Parathyroid adenoma (tissue), 2 donors: ENCODE data around the gene TAS2R40.

Source experiments
- H2AFZ ChIP-seq: fragments of 300-600 bp; sonication (generic); one replicate; pipeline ENCODE4 v1.7.0; 2017; ENCODE audit warnings: antibody characterized with exemption, mild to moderate bottlenecking
- H3K27ac ChIP-seq: fragments of 300-600 bp; sonication (generic); one replicate; pipeline ENCODE4 v1.7.0; 2017
- H3K27me3 ChIP-seq: fragments of 300-600 bp; sonication (generic); one replicate; pipeline ENCODE4 v1.7.0; 2017; ENCODE audit warnings: low read length; ENCODE audit not compliant: control insufficient read depth, insufficient read depth
- H3K36me3 ChIP-seq: fragments of 300-600 bp; sonication (generic); one replicate; pipeline ENCODE4 v1.7.0; 2017; ENCODE audit warnings: low read length; ENCODE audit not compliant: control insufficient read depth, insufficient read depth
- H3K4me1 ChIP-seq: fragments of 300-600 bp; sonication (generic); one replicate; pipeline ENCODE4 v1.7.0; 2017; ENCODE audit warnings: control low read depth
- H3K4me2 ChIP-seq: fragments of 300-600 bp; sonication (generic); one replicate; pipeline ENCODE4 v1.7.0; 2017; ENCODE audit warnings: low read length
- H3K4me3 ChIP-seq: fragments of 300-600 bp; sonication (generic); one replicate; pipeline ENCODE4 v1.7.0; 2017; ENCODE audit warnings: low read depth, low read length
- H3K79me2 ChIP-seq: fragments of 300-600 bp; sonication (generic); one replicate; pipeline ENCODE4 v1.7.0; 2017; ENCODE audit warnings: control low read depth
- H3K9ac ChIP-seq: fragments of 300-600 bp; sonication (generic); one replicate; pipeline ENCODE4 v1.7.0; 2017; ENCODE audit warnings: mild to moderate bottlenecking
- H3K9me3 ChIP-seq: fragments of 300-600 bp; sonication (generic); one replicate; pipeline ENCODE4 v1.7.0; 2017; ENCODE audit warnings: low read length; ENCODE audit not compliant: control insufficient read depth
- TF ChIP-seq, protein P1 (sequence below): fragments of 300-600 bp; sonication (generic); IDR thresholded peaks from one replicate; pipeline ENCODE4 v1.7.0; 2017; ENCODE audit warnings: antibody characterized with exemption, mild to moderate bottlenecking
- donor health status: primary hyperparathyroidism.

TAS2R40 gene

DNA sequence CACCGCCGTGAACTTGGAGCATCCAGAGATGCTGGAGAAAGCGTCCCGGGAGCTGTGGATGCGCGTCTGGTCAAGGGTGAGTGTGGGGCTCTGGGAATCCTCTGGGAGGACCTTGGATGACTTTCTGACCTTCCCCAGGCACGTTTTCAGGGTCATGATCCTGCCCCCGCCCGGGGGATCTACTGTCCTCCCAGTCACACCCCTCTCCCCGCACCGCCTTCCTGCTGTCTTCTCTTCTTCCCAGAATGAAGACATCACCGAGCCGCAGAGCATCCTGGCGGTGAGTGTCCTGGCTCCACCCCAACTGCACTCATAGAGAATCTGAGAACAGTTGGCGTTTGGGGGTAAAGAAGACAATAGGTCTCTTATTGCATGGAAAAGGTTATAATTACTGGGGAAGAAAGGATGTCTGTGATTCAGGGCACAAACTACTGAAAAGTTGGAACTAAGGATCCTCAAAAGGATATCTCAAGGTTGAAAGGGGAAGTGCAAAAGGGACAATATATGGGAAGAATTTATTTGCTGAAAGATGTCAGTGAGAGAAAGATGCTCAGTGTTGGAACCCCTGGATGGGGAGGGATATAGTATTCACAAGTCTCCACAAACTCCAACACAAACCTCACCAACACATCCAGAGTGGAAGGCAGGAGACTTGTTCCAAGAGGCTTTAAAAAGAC is 43.3 kb downstream of the TAS2R40 start:
- Histone ChIP-seq H3K36me3 (no peaks in the 10 kb centered on the region), H3K27me3 (no peaks in the 10 kb centered on the region), H3K9ac (no peak overlapping the region), H2AFZ (no peak overlapping the region), H3K4me2 (peak overlapping the region; percentile 93), H3K27ac (no peak overlapping the region), H3K4me1 (no peaks in the 10 kb centered on the region), H3K4me3 (no peak overlapping the region), H3K9me3 (no peaks in the 10 kb centered on the region), H3K79me2 (no peaks in the 10 kb centered on the region)
- TF ChIP-seq, protein P1, sequence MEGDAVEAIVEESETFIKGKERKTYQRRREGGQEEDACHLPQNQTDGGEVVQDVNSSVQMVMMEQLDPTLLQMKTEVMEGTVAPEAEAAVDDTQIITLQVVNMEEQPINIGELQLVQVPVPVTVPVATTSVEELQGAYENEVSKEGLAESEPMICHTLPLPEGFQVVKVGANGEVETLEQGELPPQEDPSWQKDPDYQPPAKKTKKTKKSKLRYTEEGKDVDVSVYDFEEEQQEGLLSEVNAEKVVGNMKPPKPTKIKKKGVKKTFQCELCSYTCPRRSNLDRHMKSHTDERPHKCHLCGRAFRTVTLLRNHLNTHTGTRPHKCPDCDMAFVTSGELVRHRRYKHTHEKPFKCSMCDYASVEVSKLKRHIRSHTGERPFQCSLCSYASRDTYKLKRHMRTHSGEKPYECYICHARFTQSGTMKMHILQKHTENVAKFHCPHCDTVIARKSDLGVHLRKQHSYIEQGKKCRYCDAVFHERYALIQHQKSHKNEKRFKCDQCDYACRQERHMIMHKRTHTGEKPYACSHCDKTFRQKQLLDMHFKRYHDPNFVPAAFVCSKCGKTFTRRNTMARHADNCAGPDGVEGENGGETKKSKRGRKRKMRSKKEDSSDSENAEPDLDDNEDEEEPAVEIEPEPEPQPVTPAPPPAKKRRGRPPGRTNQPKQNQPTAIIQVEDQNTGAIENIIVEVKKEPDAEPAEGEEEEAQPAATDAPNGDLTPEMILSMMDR, result no peak

DNA sequence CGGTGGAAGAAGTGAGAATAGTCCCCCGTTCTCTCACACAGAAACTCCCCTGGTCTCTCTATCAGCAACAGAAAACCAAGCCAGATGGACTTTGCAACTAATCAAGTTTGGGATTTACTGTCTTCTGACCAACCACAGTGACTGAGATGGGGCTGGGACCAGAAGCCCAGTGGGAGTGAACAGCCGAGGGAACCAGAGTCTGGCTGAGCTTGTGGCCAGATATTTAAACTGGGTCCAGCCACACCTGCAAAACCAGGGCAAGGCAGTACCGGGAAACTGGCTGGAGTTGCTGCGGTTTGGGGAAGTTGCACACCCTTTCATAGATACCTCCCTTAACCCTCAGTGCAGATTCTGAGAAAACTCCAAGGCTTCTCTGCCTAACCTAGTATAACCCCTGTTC is 47.4 kb downstream of the TAS2R40 start:
- H3K27me3 ChIP-seq, result no peaks in the 10 kb centered on the region
- H3K27ac ChIP-seq, result no peak overlapping the region
- no peaks in the 10 kb centered on the region for H3K79me2 ChIP-seq
- H3K4me2 ChIP-seq, result no peak overlapping the region
- no peak overlapping the region for H3K9ac ChIP-seq
- H3K4me1 ChIP-seq, result no peaks in the 10 kb centered on the region
- TF ChIP-seq, protein P1, result no peak
- H3K4me3 ChIP-seq, result no peak overlapping the region
- no peaks in the 10 kb centered on the region for H3K36me3 ChIP-seq
- H2AFZ ChIP-seq, result no peak overlapping the region
- H3K9me3 ChIP-seq, result no peaks in the 10 kb centered on the region

DNA sequence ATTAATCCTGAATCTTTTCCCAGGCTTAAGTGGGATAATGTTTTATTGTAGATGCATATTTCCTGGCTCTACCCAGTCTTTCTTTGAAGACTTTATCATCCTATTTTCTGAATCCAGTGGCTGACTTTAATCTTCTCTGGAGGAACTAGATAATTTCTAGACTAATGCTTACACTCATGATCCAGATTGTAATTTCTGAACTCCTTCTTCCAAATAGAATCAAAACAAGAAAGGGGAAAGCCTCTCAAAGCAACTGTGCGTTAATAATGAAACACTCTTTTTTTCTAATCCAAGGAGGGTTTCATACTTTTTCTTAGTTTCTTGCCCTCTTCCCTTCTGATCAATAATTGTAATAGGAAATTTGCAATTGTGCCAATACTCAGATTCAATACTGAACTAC is 49.4 kb downstream of the TAS2R40 start:
- H3K27ac ChIP-seq, result no peak overlapping the region
- no peaks in the 10 kb centered on the region for H3K9me3 ChIP-seq
- no peak overlapping the region for H2AFZ ChIP-seq
- TF ChIP-seq, protein P1, result no peak
- no peaks in the 10 kb centered on the region for H3K27me3 ChIP-seq
- H3K4me1 ChIP-seq, result no peaks in the 10 kb centered on the region
- no peak overlapping the region for H3K4me2 ChIP-seq
- H3K9ac ChIP-seq, result no peak overlapping the region
- H3K4me3 ChIP-seq, result no peak overlapping the region
- no peaks in the 10 kb centered on the region for H3K36me3 ChIP-seq
- no peaks in the 10 kb centered on the region for H3K79me2 ChIP-seq
